MG63 (cell line): ENCODE measurements around the gene NRP2. TPM values are rescaled to one million over a fixed set of nuclear protein-coding genes. Genes with fewer than 3 reads are reported as not detected.
A peak's percentile ranks its signal among the peaks of the same experiment; 100 is the strongest.

Experiments
- DNase-seq: peaks from one replicate; pipeline ENCODE4 v3.0.0-alpha.2; 2020
- H3K27me3 ChIP-seq: fragments of 250-450 bp; sonication (Bioruptor Pico); 2 replicates; pipeline ENCODE4 v1.5.1; 2020; ENCODE audit warnings: mild to moderate bottlenecking, moderate library complexity
- H3K36me3 ChIP-seq: fragments of 250-450 bp; sonication (Bioruptor Pico); 2 replicates; pipeline ENCODE4 v1.5.1; 2020; ENCODE audit warnings: mild to moderate bottlenecking, moderate library complexity
- H3K4me3 ChIP-seq: fragments of 250-450 bp; sonication (Bioruptor Pico); 2 replicates; pipeline ENCODE4 v1.5.1; 2020; ENCODE audit warnings: mild to moderate bottlenecking, moderate library complexity
- H3K9me3 ChIP-seq: fragments of 250-450 bp; sonication (Bioruptor Pico); 2 replicates; pipeline ENCODE4 v1.5.1; 2020; ENCODE audit warnings: mild to moderate bottlenecking, moderate library complexity
- total RNA-seq: library from RNA; depleted of rRNA; stranded (reverse); fragments of >200 nt; shearing (Covaris generic); gene quantifications from 2 replicates; pipeline ENCODE4 v1.2.3, GENCODE V29; 2014; ENCODE audit warnings: low replicate concordance

Gene NRP2
- total RNA-seq, 1 experiment from 2014 or later: 3.5 TPM

DNA sequence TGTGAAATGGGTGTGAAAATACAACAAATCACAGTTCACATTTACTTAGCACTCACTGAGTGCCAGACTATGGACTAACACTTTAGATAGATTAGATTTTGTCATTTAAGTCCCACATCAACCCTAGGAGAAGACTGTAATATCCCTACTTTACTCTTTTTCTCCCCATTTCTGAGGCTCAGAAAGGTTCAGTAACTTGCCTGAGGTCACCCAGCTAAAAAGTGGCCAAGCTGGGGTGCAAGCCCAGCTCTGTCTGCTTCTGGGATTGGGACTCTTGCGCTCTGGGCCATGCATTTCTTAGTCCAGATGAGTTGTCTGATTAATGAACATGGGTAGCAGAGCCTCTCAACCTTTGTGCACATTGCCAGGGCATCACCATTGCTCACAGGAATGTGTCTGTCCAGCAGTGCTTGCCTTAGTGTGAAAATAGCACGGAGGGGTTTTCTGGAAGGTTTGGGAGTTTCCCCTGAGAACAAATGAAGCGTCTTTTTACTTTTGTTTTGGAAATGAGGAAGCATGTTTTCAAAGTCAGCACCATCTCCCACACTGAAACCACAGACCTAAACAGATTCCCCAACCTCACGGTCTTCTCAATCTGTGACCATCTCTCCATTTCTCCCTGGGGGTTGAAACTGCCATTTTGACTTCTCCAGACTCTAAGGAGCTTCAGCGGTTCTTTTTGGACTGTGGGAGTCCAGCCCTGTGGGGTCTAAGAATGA lies 31.9 kb downstream of the NRP2 start:
- no peak for DNase-seq
- Histone ChIP-seq H3K27me3 (no peaks in the 10 kb centered on the region), H3K36me3 (no peaks in the 10 kb centered on the region), H3K4me3 (no peak overlapping the region), H3K9me3 (no peaks in the 10 kb centered on the region)

GRCh38 chr2:205714789-205715720 lies 32.8 kb downstream of the NRP2 start:
- DNase-seq: no peak
- no peaks in the 10 kb centered on the region for H3K9me3 ChIP-seq
- H3K27me3 ChIP-seq: no peaks in the 10 kb centered on the region
- no peaks in the 10 kb centered on the region for H3K36me3 ChIP-seq
- no peak overlapping the region for H3K4me3 ChIP-seq

DNA sequence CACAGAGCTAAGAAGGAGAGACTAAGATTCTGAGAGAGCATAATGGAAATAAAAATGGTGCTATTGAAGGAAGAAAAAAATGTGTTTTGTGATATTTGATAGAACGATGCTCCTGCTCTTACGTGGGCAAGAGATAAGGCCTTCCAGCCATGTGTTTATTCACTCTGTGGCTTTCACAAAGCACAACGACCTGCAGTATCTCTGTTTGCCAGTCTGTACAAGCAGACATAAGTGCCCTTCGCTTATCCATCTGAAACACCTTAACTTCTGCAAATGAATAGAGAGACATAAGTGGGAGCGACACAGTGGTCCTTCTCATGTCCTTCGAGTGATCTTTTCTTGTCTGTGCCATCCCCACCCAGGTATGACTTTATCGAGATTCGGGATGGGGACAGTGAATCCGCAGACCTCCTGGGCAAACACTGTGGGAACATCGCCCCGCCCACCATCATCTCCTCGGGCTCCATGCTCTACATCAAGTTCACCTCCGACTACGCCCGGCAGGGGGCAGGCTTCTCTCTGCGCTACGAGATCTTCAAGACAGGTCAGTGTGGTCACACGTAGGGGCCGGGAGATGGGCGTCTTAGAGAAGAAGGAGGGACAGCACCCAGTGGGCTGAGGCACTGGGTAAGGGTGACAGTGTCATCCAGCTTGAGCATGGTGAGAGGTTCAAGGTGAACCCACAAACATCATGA lies 33.7 kb downstream of the NRP2 start:
- Histone ChIP-seq H3K4me3 (no peak overlapping the region), H3K36me3 (no peaks in the 10 kb centered on the region), H3K27me3 (no peaks in the 10 kb centered on the region), H3K9me3 (no peaks in the 10 kb centered on the region)
- no peak for DNase-seq

DNA sequence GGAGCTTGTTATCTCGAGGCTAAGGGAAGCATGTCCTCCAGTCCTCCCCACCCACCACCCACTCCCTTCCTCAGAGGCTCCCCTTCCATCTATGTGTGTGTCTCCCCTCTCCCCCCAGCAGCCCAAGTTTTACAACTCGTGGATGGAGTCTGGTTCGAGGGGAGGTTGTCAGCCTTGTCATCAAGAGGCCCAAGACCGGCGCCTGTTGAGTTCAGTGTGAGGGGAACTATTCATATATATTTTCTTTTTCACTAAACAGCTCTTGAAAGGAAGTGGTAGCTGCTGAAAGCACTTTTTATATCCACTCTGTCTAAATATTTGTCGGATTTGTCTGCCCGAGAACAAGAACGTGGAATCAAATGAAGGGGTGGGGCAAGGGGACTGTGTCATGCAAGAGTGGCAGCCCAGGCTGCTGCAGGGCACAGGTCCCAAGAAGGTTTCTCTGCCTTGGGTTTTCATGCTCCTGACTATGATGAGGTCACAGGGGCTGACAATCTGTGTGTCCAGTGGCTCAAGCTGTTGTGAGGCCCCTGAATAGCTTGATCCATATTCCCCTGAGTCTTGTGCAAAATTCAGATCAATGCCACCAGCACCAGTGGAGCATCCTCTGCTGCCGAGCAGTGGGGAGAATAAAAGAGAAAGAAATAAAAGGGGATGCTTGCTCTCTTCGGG lies 35.0 kb downstream of the NRP2 start:
- no peak for DNase-seq

GRCh38 chr2:205717999-205718398 lies 35.7 kb downstream of the NRP2 start:
- Histone ChIP-seq H3K4me3 (no peak overlapping the region), H3K36me3 (no peaks in the 10 kb centered on the region), H3K9me3 (no peaks in the 10 kb centered on the region), H3K27me3 (no peaks in the 10 kb centered on the region)
- no peak for DNase-seq

More for the DNA sequence above, 35.0 kb downstream of the NRP2 start:
- H3K27me3 ChIP-seq: no peaks in the 10 kb centered on the region
- no peak overlapping the region for H3K4me3 ChIP-seq
- H3K36me3 ChIP-seq: no peaks in the 10 kb centered on the region
- no peaks in the 10 kb centered on the region for H3K9me3 ChIP-seq

DNA sequence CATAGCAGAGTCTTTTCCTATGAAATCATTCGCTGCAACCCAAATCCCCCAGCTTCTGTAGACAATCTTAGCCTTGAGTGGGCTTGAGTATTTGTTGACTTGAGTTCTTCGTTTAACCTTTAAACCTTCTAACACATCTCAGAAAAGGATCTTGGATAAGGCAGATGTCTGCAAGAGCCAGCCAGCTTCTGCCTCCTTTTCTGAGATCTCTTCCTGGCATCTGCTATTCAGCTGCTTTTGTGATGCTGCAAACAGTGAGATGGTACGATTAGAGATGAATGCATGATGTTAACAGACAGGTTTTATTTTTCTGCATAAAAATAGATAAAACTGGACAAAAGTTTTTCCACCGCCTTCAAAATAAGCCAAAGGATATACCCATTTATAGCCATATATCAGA lies 37.5 kb downstream of the NRP2 start:
- Histone ChIP-seq H3K36me3 (no peaks in the 10 kb centered on the region), H3K27me3 (no peaks in the 10 kb centered on the region), H3K4me3 (no peak overlapping the region), H3K9me3 (no peaks in the 10 kb centered on the region)
- DNase-seq: no peak

- DNase-seq: no peak
- H3K9me3 ChIP-seq: no peaks in the 10 kb centered on the region
- H3K36me3 ChIP-seq: no peaks in the 10 kb centered on the region
- H3K27me3 ChIP-seq: no peaks in the 10 kb centered on the region
- H3K4me3 ChIP-seq: no peak overlapping the region
Observed at GRCh38 chr2:205720451-205720902, 38.2 kb downstream of the NRP2 start.

DNA sequence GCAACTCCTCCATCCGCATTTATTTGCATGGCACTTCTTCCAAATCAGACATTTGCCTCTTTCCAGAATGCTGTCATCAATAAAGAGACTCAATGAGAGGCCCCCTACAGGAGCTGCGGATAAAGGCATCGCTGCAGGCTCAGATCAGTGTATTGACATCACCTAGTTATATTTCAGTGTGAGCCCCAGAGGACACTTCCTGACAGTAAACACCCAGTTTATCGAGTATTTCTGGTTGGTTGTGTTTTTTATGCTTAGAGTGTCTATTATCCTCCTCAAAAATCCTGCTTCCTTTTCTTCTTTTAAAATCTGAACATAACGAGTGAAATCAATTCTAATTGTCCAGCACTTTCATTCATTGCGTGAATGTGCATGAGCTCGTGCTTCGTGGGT lies 38.8 kb downstream of the NRP2 start:
- Histone ChIP-seq H3K27me3 (no peaks in the 10 kb centered on the region), H3K4me3 (no peak overlapping the region), H3K36me3 (no peaks in the 10 kb centered on the region), H3K9me3 (no peaks in the 10 kb centered on the region)
- peak; percentile 9 for DNase-seq

DNA sequence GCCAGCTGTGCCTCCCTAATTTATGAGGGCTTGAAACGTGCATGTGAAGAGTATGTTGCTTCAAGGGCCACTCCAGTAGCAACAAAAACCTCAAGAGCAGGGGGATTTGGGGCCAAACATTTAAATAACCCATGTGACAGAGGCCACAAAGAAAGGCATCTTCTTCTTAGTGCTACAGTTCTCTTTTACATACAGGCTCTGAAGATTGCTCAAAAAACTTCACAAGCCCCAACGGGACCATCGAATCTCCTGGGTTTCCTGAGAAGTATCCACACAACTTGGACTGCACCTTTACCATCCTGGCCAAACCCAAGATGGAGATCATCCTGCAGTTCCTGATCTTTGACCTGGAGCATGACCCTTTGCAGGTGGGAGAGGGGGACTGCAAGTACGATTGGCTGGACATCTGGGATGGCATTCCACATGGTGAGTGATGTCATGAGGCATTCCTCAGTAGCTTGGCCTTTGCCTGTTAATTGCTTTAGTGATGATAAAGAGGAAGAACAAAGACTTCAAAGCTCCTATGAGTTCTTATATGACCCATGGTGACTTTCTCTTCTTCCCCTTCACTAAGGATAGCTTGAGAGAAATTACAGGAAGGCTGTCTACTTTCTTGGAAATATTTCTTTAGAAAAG lies 40.1 kb downstream of the NRP2 start:
- H3K9me3 ChIP-seq: no peaks in the 10 kb centered on the region
- no peak for DNase-seq
- H3K27me3 ChIP-seq: no peaks in the 10 kb centered on the region
- no peak overlapping the region for H3K4me3 ChIP-seq
- H3K36me3 ChIP-seq: no peaks in the 10 kb centered on the region

DNA sequence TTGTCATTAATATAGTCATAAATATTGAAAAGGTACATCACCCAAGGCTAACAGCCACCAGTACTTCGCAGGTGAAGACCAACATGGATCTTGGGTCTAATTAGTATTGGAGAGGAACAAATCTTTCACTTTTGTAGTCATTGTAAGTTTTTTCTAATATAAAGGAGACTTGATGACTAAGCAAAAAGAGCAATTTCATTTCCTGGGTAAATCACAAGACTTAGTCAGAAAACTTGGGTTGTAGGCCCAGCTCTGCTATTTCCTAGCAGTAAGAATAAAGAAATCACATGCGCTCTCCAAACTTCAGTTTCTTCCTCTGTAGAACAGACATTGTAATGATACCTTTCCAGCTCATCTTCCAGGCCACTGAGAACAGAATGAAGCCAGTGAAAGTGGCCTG lies 40.9 kb downstream of the NRP2 start:
- no peaks in the 10 kb centered on the region for H3K36me3 ChIP-seq

DNA sequence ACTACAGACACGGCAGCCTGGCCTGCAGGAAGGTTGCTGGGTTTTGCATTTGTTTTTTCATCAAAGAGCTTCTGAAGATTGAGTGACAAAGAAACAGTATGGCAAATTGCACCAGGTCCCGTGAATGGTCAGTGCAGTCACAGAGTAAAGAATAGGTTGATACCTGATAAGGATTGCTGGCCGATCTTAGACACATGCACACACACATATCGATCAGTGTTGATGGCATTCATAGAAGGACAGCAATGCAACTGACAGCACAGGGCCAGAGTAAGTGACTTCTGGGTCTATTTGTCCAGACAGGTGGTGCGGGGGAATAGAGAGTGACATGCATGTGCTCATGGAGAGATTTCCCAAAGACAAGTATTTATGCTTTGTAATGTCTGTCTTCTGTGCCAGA lies 42.8 kb downstream of the NRP2 start:
- Histone ChIP-seq H3K27me3 (no peaks in the 10 kb centered on the region), H3K4me3 (no peak overlapping the region), H3K36me3 (no peaks in the 10 kb centered on the region), H3K9me3 (no peaks in the 10 kb centered on the region)
- no peak for DNase-seq

More for the DNA sequence above, 40.9 kb downstream of the NRP2 start:
- H3K9me3 ChIP-seq: no peaks in the 10 kb centered on the region
- no peak for DNase-seq
- H3K27me3 ChIP-seq: no peaks in the 10 kb centered on the region
- no peak overlapping the region for H3K4me3 ChIP-seq

DNA sequence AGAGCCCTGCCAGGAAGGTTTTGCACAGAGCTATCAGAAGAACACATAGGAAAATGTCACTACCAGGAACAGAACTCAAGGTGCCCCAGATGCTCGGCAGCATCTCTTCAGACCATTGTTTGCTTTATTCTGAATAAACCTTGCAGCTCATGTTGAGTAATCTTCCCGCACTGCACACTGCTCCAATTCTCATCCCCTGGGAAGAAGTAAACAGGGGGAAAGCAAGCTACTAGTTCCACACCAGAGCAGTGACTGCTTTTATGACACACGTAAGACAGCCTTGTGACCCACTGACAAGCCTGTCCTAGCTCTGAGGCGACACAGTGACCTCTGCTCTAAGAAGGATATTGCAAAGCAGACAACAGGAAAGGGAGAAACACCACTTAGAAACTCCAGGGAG lies 44.2 kb downstream of the NRP2 start:
- Histone ChIP-seq H3K9me3 (no peaks in the 10 kb centered on the region), H3K27me3 (no peaks in the 10 kb centered on the region), H3K36me3 (no peaks in the 10 kb centered on the region), H3K4me3 (no peak overlapping the region)
- no peak for DNase-seq

- H3K27me3 ChIP-seq: no peaks in the 10 kb centered on the region
- no peaks in the 10 kb centered on the region for H3K9me3 ChIP-seq
- H3K4me3 ChIP-seq: no peak overlapping the region
- no peak for DNase-seq
- no peaks in the 10 kb centered on the region for H3K36me3 ChIP-seq
Observed at GRCh38 chr2:205727174-205727573, 44.9 kb downstream of the NRP2 start.

DNA sequence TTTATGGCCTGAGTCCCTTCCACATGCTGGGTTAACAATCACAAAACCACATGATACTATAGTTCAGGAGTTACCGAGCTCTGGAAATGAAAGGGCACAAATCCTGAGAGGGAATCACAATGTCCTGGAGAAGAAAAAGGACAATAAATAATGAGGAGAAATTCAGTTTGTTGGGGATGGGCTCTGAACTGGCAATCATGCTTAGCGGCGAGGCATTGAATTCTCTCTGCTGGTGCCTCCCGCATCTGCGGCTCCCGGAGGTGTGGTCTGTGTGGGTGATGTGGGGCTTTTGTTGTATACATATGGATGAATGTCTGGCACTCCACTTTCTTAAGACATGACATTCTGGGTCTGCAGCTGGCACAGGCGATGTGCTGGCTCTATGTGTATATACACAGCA lies 46.1 kb downstream of the NRP2 start:
- Histone ChIP-seq H3K36me3 (no peaks in the 10 kb centered on the region), H3K27me3 (no peaks in the 10 kb centered on the region), H3K9me3 (no peaks in the 10 kb centered on the region), H3K4me3 (no peak overlapping the region)
- DNase-seq: no peak

DNA sequence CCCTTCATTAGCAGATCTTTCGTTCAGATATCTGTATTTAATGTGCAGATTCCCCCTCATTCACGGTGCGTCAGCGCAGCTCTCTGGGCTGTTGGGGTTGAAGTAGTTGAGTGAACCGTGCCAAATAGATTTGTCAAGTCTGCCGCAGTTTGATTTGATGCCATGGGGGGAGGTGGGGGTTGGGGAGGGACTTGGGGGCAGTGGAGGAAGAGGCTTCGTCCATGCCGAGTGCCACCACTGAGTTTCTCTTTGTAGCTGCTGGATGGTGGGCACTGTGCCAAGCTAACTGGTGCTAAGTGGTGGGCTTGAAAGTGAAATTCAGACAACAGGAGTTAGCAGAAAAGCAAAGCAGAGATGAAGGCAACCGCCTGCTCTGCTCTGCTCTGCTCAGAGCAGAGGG lies 47.9 kb downstream of the NRP2 start:
- no peaks in the 10 kb centered on the region for H3K36me3 ChIP-seq

More for the DNA sequence above, 47.9 kb downstream of the NRP2 start:
- Histone ChIP-seq H3K27me3 (no peaks in the 10 kb centered on the region), H3K4me3 (no peak overlapping the region), H3K9me3 (no peaks in the 10 kb centered on the region)
- no peak for DNase-seq
